ENCODE measurements around the gene NRL. TPM values are rescaled to one million over a fixed set of nuclear protein-coding genes. Genes with fewer than 3 reads are reported as not detected.
A peak's percentile ranks its signal among the peaks of the same experiment; 100 is the strongest.

NRL gene
- total RNA-seq, 1 donor from 2014 or later = 2.0 TPM

DNA sequence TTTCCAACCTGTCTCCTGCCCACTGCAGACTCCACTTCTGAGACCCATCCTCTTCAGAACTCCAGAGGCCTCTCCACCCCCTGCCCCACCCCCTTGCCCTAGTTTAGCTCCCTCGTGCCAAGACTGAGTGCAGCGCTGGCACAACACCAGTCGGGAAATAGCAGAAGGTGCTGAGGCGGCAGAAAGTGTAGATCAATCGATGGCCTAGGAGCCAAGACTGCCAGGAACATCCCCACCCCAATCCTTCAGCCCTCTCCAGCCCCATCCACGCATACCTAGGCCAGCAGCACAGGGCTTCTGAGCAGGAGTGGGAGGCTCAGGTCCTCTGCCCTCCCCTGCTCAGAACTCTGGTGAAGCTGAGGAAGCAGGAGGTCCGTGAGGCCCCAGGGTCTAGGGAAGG lies 42.3 kb downstream of the NRL start:
- DNase-seq = peak; percentile 34
- peak in 1 of 2 donors; percentile 6 for ATAC-seq
- TF ChIP-seq, protein P1, sequence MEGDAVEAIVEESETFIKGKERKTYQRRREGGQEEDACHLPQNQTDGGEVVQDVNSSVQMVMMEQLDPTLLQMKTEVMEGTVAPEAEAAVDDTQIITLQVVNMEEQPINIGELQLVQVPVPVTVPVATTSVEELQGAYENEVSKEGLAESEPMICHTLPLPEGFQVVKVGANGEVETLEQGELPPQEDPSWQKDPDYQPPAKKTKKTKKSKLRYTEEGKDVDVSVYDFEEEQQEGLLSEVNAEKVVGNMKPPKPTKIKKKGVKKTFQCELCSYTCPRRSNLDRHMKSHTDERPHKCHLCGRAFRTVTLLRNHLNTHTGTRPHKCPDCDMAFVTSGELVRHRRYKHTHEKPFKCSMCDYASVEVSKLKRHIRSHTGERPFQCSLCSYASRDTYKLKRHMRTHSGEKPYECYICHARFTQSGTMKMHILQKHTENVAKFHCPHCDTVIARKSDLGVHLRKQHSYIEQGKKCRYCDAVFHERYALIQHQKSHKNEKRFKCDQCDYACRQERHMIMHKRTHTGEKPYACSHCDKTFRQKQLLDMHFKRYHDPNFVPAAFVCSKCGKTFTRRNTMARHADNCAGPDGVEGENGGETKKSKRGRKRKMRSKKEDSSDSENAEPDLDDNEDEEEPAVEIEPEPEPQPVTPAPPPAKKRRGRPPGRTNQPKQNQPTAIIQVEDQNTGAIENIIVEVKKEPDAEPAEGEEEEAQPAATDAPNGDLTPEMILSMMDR (IDR thresholded peaks at IDR 0.05) = no peak
- Histone ChIP-seq H3K4me1 (no peaks in the 10 kb centered on the region), H3K4me3 (no peak overlapping the region), H3K9me3 (no peaks in the 10 kb centered on the region), H3K27me3 (ENCODE audit: low read depth) (no peaks in the 10 kb centered on the region), H3K27ac (no peak overlapping the region), H3K36me3 (no peaks in the 10 kb centered on the region)
- intact Hi-C loops (cut with DNase I) = no loop called here

DNA sequence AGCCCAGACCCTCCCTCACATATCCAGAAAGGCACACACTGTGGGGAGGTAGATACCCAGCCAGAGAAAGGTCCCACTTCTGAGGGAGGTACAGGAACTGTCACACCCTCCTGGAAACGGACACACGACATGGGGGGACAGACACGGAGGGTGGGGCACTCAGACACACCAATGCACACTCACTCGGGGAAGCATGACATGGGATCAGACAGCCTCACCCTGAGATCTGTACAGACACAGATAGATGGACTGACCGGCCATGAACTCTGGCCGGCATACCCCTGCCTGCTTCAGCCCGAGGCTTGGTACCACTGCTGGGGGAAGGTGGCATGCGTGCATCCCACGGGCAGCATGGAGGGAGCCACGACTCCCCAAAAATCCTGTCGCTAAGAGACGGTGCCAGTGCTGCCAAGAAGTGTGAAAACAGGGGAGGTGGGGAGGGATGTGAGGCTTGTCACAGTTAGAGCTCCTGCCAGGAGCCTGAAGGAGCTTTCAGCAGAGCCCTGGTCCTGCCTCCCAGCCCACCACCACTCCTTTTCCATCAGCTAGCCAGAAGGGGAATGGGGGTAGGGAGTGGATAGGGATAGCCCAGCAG lies 42.8 kb downstream of the NRL start:
- H3K27me3 ChIP-seq (ENCODE audit: low read depth) = no peaks in the 10 kb centered on the region
- ATAC-seq (no peak), DNase-seq (peak; percentile 19)
- H3K4me3 ChIP-seq = no peak overlapping the region
- TF ChIP-seq, protein P1 (IDR thresholded peaks at IDR 0.05) = no peak
- H3K4me1 ChIP-seq = no peaks in the 10 kb centered on the region
- H3K36me3 ChIP-seq = no peaks in the 10 kb centered on the region
- H3K9me3 ChIP-seq = no peaks in the 10 kb centered on the region
- no peak overlapping the region for H3K27ac ChIP-seq
- intact Hi-C loops (cut with DNase I) = no loop called here

DNA sequence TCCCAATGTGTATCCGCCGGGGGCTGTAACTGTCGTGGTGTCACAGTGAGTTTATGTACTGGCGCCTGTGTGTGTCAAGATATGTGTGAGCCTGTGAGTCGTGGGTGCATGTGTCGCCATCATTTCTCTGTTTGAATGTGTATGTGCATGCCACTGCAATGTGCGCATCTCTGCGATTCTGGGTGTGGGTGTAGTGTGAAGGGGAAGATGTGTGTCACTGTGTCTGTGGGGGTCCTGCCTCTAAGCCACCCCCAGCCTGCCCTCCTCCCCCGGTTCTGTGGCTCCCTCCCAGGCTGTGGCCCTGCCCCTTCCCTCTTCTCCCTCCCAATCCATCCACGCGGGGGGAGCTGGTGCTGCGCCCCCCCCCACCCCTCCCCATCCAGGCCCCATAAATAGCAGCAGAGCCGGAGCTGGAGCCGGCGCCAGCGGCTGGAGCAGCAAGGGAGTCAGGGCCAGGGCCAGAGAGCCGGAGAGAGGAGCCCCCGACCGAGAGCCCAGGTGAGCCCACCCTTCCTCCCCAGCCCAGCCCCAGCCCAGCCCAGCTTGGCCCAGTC lies 43.5 kb downstream of the NRL start, which contains the start of gene CPNE6:
Gene CPNE6, plus strand, starts transcription at position 419 of the 554 bp plus-strand sequence. CDS start 1,375 bp downstream, outside the sequence.
- Histone ChIP-seq H3K4me1 (no peaks in the 10 kb centered on the region), H3K27me3 (ENCODE audit: low read depth) (no peaks in the 10 kb centered on the region), H3K4me3 (no peak within 1 kb of the TSS), H3K27ac (no peak within 1 kb of the TSS), H3K9me3 (no peaks in the 10 kb centered on the region), H3K36me3 (no peaks in the 10 kb centered on the region)
- ATAC-seq = no peak
- intact Hi-C loops (cut with DNase I) = no loop called here
- peak; percentile 42 for DNase-seq
- TF ChIP-seq, protein P1 (IDR thresholded peaks at IDR 0.05) = no peak

DNA sequence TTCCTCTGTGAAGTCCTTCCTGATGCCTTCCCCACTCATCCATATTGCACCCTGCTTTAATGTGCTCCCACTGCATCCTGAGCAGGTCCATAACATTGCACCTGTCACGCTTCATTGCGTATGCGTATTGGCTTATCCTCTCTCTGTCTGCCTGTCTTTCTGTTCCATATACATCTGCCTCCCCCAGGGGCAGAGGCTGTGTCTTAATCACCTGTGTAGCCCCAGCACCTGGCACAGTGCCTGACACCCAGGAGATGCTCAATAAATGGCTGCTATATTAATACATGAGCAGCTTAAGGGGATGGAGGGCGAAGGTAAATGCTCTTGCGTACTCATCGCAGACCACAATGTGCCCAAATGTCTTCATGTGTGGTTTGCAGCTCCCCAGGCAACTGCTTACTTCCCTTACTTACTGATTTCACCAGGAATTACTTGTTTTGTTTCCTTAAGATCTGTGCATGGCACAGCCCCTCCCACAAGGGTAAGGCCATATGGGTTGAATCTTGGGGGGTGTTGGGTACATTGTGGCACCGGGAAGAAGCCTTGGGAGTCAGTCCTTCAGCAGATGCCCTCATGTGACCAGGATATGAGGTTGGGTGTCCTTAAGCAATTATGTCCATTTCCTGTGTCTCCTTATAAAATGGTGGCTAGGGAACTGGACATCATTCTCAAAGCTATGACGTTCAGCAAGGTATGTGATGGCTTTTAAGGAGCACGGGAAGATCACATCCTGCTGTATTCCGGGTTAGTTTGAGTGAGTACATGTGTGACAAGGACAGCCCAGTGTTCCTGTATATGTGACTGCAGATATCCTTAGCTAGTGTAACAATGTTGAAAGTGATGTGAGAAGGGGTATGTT lies 44.2 kb downstream of the NRL start:
- peak; percentile 35 for DNase-seq

DNA sequence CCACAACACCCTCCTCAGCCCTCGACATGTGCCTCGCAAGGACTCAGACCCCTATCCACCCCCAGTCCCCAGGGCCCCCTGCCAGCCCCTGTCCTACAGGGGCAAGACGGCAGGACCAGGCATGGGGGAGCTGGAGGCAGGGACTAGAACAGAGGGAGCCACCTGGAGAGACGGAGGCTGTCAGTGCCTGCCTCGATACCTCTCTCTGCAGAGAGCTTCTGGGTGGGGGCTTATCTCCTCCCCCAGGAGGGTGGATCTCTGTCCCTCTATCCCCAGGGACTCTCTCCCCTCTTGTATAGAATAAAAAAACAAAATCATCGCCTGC lies 45.4 kb downstream of the NRL start:
- DNase-seq (peak; percentile 11), ATAC-seq (no peak)
- intact Hi-C loops (cut with DNase I) = no loop called here
- H3K36me3 ChIP-seq = no peaks in the 10 kb centered on the region
- no peaks in the 10 kb centered on the region for H3K27me3 ChIP-seq (ENCODE audit: low read depth)
- no peaks in the 10 kb centered on the region for H3K4me1 ChIP-seq
- TF ChIP-seq, protein P1 (IDR thresholded peaks at IDR 0.05) = no peak
- no peak overlapping the region for H3K27ac ChIP-seq
- no peaks in the 10 kb centered on the region for H3K9me3 ChIP-seq
- H3K4me3 ChIP-seq = no peak overlapping the region

More for the DNA sequence above, 44.2 kb downstream of the NRL start:
- TF ChIP-seq, protein P1 (IDR thresholded peaks at IDR 0.05) = no peak
- no peak overlapping the region for H3K27ac ChIP-seq
- H3K36me3 ChIP-seq = no peaks in the 10 kb centered on the region
- H3K9me3 ChIP-seq = no peaks in the 10 kb centered on the region
- no peak for ATAC-seq
- intact Hi-C loops (cut with DNase I) = no loop called here
- H3K4me1 ChIP-seq = no peaks in the 10 kb centered on the region
- H3K4me3 ChIP-seq = no peak overlapping the region
- H3K27me3 ChIP-seq (ENCODE audit: low read depth) = no peaks in the 10 kb centered on the region

Data from lower lobe of right lung (tissue), 2 donors.